Measurements from ENCODE around the gene ABTB2.

GRCh38 chr11:34346551-34346950, 11.3 kb downstream of the ABTB2 start:
- TF ChIP-seq CTCF (IDR thresholded peaks at IDR 0.05) (no peak), SREBF2 (IDR thresholded peaks at IDR 0.05) (no peak), BHLHE40 (IDR thresholded peaks at IDR 0.05; ENCODE audit: low read depth, low read length) (no peak), RFX5 (IDR thresholded peaks at IDR 0.05) (no peak)

Measured in A549 (cell line).